ENCODE data around the gene SLC25A41.
"Not testable (repeated sequence)": the region's sequence is repeated elsewhere in the genome, so short reads cannot be mapped to it uniquely, and the experiment has no call there.

Gene SLC25A41

DNA sequence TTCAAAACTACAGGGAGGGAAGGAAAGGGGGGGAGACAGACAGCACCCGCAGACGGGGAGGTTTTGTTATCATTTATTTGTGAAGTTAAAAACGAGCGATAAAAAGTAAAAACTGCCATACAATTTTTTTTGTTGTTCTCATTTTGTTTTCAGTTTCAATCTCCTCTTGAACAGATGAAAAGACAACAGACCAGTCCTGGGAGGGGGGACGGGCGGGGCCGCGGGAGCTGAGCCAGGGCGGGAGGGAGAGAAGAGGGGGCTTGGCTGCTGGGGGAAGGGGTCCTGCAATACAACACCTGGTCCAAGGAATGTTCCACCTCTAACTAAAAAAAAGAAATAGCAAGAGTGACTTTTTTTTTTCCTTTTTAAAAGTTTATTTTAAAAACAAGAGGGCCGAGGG lies 20.3 kb downstream of the SLC25A41 start:
- Histone ChIP-seq H3K4me3 (ENCODE audit: low read depth, low read length) (no peak overlapping the region), H3K9ac (ENCODE audit: low read depth, low read length) (no peak overlapping the region), H3K9me3 (ENCODE audit: control insufficient read depth, insufficient read depth, low read length) (no peaks in the 10 kb centered on the region), H3K4me1 (ENCODE audit: control insufficient read depth, insufficient read depth, low read length) (no peaks in the 10 kb centered on the region), H3K27me3 (ENCODE audit: control insufficient read depth, insufficient read depth, low read length) (no peaks in the 10 kb centered on the region), H3K36me3 (ENCODE audit: control insufficient read depth, insufficient read depth, low read length) (peaks cover 42% of the 10 kb centered on the region)

DNA sequence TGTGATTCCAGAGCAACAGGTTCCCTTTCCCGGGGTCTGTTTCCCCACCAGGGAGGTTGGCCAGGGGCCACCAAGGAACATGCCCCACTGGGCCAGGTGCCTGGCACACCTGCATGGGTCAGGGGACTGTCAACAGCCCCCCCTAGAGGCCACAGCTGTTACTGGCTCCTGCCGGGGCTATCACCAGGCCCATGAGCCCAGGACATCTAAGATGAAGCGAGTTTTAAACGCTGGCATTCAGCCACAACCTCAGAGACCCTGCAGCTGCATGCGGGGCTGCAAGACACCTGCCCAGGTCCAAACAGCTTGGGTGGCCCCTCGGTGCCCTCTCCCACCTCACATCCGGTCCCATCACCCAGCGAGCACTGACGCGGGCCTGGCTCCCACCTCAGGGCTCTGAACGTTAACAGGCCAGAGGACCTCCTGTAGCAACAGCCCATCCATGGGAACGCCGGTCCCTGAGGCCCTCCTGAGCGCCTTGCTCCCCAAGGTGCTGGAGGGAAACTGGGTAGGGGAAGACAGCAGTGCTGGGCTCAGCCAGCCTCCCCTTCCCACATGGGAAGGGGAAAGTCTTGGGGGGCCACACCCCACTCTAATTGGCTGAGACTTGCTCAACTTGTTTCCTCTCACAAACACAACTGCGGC lies 21.0 kb downstream of the SLC25A41 start:
- Histone ChIP-seq H3K9me3 (ENCODE audit: control insufficient read depth, insufficient read depth, low read length) (no peaks in the 10 kb centered on the region), H3K27me3 (ENCODE audit: control insufficient read depth, insufficient read depth, low read length) (no peaks in the 10 kb centered on the region), H3K36me3 (ENCODE audit: control insufficient read depth, insufficient read depth, low read length) (peaks cover 35% of the 10 kb centered on the region), H3K4me1 (ENCODE audit: control insufficient read depth, insufficient read depth, low read length) (no peaks in the 10 kb centered on the region), H3K9ac (ENCODE audit: low read depth, low read length) (no peak overlapping the region), H3K4me3 (ENCODE audit: low read depth, low read length) (no peak overlapping the region)

DNA sequence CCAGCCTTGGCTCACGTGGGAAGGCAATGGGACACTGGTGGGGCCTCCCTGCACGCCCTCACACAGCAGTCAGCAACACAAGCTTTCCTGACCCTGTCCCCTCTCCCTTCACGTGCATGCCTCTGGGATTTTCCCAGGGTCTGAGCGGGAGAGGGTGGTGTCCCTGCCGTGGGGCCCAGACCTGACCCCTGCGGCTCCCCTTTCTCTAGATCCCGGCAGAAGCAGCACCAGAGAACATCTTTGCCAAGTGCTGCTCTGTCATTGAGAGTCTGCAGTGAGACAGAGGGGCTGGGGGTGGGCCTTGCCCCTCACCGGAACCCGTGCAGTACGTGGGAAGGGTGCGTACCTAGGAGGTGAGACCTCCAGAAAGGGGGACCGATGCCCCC lies 21.5 kb downstream of the SLC25A41 start:
- no peak overlapping the region for H3K9ac ChIP-seq (ENCODE audit: low read depth, low read length)
- no peaks in the 10 kb centered on the region for H3K9me3 ChIP-seq (ENCODE audit: control insufficient read depth, insufficient read depth, low read length)
- peaks cover 30% of the 10 kb centered on the region for H3K36me3 ChIP-seq (ENCODE audit: control insufficient read depth, insufficient read depth, low read length)
- H3K4me3 ChIP-seq (ENCODE audit: low read depth, low read length) = no peak overlapping the region
- no peaks in the 10 kb centered on the region for H3K4me1 ChIP-seq (ENCODE audit: control insufficient read depth, insufficient read depth, low read length)
- no peaks in the 10 kb centered on the region for H3K27me3 ChIP-seq (ENCODE audit: control insufficient read depth, insufficient read depth, low read length)

DNA sequence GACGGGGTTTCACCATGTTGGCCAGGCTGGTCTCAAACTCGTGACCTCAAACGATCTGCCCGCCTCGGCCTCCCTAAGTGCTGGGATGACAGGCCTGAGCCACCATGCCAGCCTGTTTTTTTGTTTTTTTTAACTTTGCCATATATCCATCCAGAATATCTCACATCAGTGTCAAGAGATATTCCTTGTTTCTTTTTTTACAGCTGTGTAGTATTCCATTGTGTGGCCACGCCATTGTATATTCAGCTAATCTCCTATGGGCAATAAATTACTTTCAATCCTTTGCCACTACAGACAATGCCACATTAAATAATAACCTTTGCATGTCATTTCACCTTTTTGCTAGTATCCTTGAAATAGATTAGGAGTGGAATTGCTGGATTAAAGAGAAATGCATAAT lies 24.2 kb downstream of the SLC25A41 start:
- Histone ChIP-seq H3K9me3 (ENCODE audit: control insufficient read depth, insufficient read depth, low read length) (no peaks in the 10 kb centered on the region), H3K4me3 (ENCODE audit: low read depth, low read length) (no peak overlapping the region), H3K9ac (ENCODE audit: low read depth, low read length) (no peak overlapping the region), H3K4me1 (ENCODE audit: control insufficient read depth, insufficient read depth, low read length) (no peaks in the 10 kb centered on the region), H3K36me3 (ENCODE audit: control insufficient read depth, insufficient read depth, low read length) (peaks cover 4% of the 10 kb centered on the region), H3K27me3 (ENCODE audit: control insufficient read depth, insufficient read depth, low read length) (no peaks in the 10 kb centered on the region)

DNA sequence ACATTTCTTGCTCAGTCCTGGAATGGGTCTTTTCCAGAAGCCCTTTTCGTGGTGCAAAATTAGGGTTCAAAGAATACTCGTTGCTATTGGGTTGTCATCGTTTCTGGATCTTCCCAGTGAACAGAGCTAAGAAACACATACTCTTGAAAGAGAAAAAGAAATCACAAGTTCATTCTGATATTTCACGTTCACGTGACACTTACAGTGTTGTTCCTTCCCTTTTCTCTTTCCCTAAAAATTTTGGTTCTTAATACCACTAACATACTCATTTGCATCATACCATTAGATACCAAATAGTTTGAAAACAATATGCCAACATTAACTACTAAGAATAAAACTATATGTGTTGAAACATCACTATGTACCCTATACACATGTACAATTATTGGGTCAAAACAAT lies 27.2 kb downstream of the SLC25A41 start:
- H3K9ac ChIP-seq (ENCODE audit: low read depth, low read length) = no peak overlapping the region
- no peaks in the 10 kb centered on the region for H3K27me3 ChIP-seq (ENCODE audit: control insufficient read depth, insufficient read depth, low read length)
- no peaks in the 10 kb centered on the region for H3K36me3 ChIP-seq (ENCODE audit: control insufficient read depth, insufficient read depth, low read length)
- no peaks in the 10 kb centered on the region for H3K9me3 ChIP-seq (ENCODE audit: control insufficient read depth, insufficient read depth, low read length)
- H3K4me1 ChIP-seq (ENCODE audit: control insufficient read depth, insufficient read depth, low read length) = no peaks in the 10 kb centered on the region
- H3K4me3 ChIP-seq (ENCODE audit: low read depth, low read length) = no peak overlapping the region

DNA sequence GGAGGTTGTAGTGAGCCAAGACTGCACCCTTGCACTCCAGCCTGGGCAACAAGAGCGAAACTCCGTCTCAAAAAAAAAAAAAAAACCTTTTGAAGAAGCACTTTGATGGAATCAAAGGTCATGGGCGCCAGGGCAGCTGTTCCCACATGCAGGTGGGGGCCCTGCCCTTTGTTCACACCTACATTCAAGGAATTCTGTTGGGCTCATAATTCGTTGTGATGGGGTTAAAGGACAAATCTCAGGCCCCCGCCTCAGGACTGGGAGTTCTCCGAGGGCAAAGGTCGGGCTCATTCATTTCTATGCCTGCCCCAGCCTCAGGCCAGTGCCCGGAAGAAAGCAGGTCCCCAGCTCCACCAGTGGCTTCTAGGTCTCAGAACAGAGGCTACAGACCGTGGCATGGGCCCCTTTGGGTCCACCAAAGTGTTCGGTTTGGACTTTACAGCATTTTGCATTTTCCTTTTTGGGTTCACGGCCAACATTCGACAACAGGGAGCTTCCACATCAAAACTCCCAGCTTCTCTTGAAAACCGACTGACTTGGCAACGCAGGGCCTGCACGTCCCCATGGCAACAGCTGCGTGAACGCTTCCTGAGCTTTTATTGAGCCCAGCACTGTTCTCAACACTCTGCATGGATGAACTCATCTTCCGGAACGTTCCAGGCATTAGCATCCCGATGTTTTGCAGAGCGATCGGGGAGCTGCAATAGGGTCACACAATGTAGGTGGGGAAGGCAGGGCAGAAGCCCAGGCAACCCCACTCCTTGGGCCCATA lies 30.5 kb downstream of the SLC25A41 start:
- Histone ChIP-seq H3K4me1 (ENCODE audit: control insufficient read depth, insufficient read depth, low read length) (no peaks in the 10 kb centered on the region), H3K36me3 (ENCODE audit: control insufficient read depth, insufficient read depth, low read length) (no peaks in the 10 kb centered on the region), H3K9me3 (ENCODE audit: control insufficient read depth, insufficient read depth, low read length) (no peaks in the 10 kb centered on the region), H3K4me3 (ENCODE audit: low read depth, low read length) (no peak overlapping the region), H3K9ac (ENCODE audit: low read depth, low read length) (no peak overlapping the region), H3K27me3 (ENCODE audit: control insufficient read depth, insufficient read depth, low read length) (no peaks in the 10 kb centered on the region)

DNA sequence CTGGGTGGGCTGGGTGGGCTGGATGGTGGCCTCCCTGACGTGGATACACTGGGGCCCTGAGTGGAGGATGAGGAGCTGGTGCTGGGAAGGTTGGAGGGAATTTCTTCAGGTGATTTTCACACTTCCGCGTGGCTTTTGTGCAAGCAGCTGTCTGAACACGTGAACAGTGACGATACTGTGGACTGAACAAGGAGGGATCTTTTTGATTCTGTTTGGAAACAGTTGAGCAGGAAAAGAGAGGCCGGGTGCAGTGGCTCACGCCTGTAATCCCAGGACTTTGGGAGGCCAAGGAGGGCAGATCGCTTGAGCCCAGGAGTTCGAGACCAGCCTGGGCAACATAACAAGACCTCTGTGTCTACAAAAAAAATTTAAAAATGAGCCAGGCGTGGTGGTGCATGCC lies 31.5 kb downstream of the SLC25A41 start:
- no peaks in the 10 kb centered on the region for H3K4me1 ChIP-seq (ENCODE audit: control insufficient read depth, insufficient read depth, low read length)
- no peaks in the 10 kb centered on the region for H3K36me3 ChIP-seq (ENCODE audit: control insufficient read depth, insufficient read depth, low read length)
- no peak overlapping the region for H3K4me3 ChIP-seq (ENCODE audit: low read depth, low read length)
- no peaks in the 10 kb centered on the region for H3K9me3 ChIP-seq (ENCODE audit: control insufficient read depth, insufficient read depth, low read length)
- no peaks in the 10 kb centered on the region for H3K27me3 ChIP-seq (ENCODE audit: control insufficient read depth, insufficient read depth, low read length)
- no peak overlapping the region for H3K9ac ChIP-seq (ENCODE audit: low read depth, low read length)

DNA sequence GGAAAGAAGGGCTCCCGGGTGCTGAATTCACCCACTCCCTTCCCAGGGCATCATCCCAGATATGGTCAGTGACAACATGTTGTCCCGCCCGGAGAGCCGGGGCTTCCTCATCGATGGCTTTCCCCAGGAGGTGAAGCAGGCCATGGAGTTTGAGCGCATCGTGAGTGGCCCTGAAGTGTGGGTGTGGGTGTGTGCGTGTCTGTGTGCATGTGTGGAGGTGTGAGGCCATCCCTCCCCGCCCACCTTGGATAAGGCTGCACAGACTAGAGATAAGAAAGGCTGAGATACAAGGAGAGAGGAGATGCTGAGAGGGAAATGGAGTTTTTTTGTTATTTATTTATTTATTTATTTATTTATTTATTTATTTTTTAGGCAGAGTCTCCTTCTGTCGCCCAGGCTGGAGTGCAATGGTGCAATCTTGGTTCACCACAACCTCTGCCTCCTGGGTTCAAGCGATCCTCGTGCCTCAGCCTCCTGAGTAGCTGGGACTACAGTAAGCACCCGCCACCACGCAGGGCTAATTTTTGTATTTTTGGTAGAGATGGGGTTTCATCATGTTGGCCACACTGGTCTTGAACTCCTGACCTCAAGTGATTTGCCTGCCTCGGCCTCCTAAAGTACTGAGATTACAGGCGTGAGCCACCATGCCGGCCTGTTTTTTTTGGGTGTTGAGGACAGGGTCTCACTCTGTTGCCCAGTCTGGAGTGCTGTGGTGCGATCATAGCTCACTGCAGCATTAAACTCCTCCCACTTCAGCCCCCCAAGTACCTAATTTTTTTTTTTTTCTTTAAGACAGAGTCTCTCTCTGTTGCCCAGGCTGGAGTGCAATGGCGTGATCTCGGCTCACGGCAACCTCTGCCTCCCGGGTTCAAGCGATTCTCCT lies 33.3 kb downstream of the SLC25A41 start:
- not testable (repeated sequence) for H3K36me3 ChIP-seq (ENCODE audit: control insufficient read depth, insufficient read depth, low read length)

DNA sequence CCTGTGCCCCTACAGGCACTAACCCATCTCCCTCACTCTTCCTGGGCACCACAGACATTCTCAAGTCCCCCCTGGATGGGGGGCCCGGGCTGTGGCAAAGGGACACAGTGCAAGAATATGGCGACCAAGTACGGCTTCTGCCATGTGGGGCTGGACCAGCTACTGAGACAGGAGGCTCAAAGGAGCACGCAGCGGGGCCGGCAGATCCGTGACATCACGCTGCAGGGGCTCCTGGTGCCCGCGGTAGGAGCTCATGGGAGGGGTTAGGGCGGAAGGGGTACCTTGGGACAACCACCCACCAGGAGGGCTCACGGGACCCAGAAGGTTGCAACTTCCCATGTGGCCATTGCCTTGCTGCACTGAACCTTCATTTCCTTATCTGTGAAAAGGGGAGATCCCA lies 37.3 kb downstream of the SLC25A41 start:
- H3K27me3 ChIP-seq (ENCODE audit: control insufficient read depth, insufficient read depth, low read length) = no peaks in the 10 kb centered on the region
- no peaks in the 10 kb centered on the region for H3K9me3 ChIP-seq (ENCODE audit: control insufficient read depth, insufficient read depth, low read length)
- no peaks in the 10 kb centered on the region for H3K36me3 ChIP-seq (ENCODE audit: control insufficient read depth, insufficient read depth, low read length)
- no peak overlapping the region for H3K9ac ChIP-seq (ENCODE audit: low read depth, low read length)
- H3K4me1 ChIP-seq (ENCODE audit: control insufficient read depth, insufficient read depth, low read length) = no peaks in the 10 kb centered on the region
- no peak overlapping the region for H3K4me3 ChIP-seq (ENCODE audit: low read depth, low read length)

More for the DNA sequence above, 33.3 kb downstream of the SLC25A41 start:
- H3K9ac ChIP-seq (ENCODE audit: low read depth, low read length); H3K27me3 ChIP-seq (ENCODE audit: control insufficient read depth, insufficient read depth, low read length); H3K4me3 ChIP-seq (ENCODE audit: low read depth, low read length); H3K4me1 ChIP-seq (ENCODE audit: control insufficient read depth, insufficient read depth, low read length); H3K9me3 ChIP-seq (ENCODE audit: control insufficient read depth, insufficient read depth, low read length): not testable (repeated sequence)

DNA sequence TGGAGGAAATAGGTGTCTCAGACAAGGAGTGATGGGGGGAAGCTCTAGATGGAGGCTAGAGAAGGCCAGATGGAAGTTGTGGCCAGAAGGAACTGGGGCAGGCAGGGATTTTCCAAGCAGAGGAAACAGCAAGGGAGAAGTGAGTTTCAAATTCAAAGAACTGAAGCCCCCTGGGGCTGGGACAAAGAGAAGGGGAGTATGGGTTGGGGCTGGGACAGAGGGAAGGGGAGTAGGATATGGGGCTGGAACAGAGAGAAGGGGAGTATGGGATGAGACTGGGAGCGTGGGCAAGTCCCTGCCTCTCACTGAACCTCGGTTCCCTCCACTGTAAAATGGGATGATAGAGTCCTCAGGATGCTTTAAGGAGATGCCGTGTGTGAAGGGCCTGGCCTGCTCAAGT lies 38.7 kb downstream of the SLC25A41 start:
- Histone ChIP-seq H3K4me1 (ENCODE audit: control insufficient read depth, insufficient read depth, low read length) (no peaks in the 10 kb centered on the region), H3K4me3 (ENCODE audit: low read depth, low read length) (no peak overlapping the region), H3K9me3 (ENCODE audit: control insufficient read depth, insufficient read depth, low read length) (no peaks in the 10 kb centered on the region), H3K27me3 (ENCODE audit: control insufficient read depth, insufficient read depth, low read length) (no peaks in the 10 kb centered on the region), H3K36me3 (ENCODE audit: control insufficient read depth, insufficient read depth, low read length) (peaks cover 5% of the 10 kb centered on the region), H3K9ac (ENCODE audit: low read depth, low read length) (no peak overlapping the region)

DNA sequence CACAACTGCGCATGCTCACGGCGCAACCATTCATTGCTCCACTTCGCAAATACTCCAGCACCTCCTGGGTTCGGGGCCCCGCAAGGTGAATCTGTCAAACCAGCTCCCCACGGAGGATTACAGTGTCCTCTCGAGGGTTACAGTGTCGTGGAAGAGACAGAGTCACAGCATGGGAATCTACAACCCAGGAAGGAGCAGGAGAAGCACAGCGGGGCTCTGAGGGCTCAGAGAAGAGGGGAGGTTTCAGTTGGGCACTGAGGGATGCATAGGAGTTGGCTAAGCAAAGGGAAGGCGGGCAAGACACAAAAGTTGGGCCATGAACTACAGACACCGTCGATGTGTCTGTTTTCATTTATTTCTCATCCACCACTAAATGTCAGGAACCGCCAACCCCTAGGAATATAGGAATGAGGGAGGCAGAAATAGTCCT lies 39.6 kb downstream of the SLC25A41 start:
- Histone ChIP-seq H3K9ac (ENCODE audit: low read depth, low read length) (peak overlapping the region; percentile 60), H3K9me3 (ENCODE audit: control insufficient read depth, insufficient read depth, low read length) (no peaks in the 10 kb centered on the region), H3K4me1 (ENCODE audit: control insufficient read depth, insufficient read depth, low read length) (no peaks in the 10 kb centered on the region), H3K36me3 (ENCODE audit: control insufficient read depth, insufficient read depth, low read length) (peaks cover 9% of the 10 kb centered on the region), H3K4me3 (ENCODE audit: low read depth, low read length) (peak overlapping the region; percentile 98), H3K27me3 (ENCODE audit: control insufficient read depth, insufficient read depth, low read length) (no peaks in the 10 kb centered on the region)
